Measurements from ENCODE around the gene ZCCHC14.

ZCCHC14 gene

GRCh38 chr16:87461466-87461991, 31.3 kb downstream of the ZCCHC14 start:
- Histone ChIP-seq H3K36me3 (ENCODE audit: control insufficient read depth, insufficient read depth, low read length) (no peaks in the 10 kb centered on the region), H3K4me3 (replicated peaks; ENCODE audit: low read depth, low read length) (no peak overlapping the region), H3K27me3 (replicated peaks; ENCODE audit: control insufficient read depth, insufficient read depth, low read length) (no peaks in the 10 kb centered on the region; the same call in 1 of the 2 replicates)
- peak; percentile 28 for DNase-seq (ENCODE audit: extremely low read depth, insufficient read length)
- peak; percentile 67 for TF ChIP-seq CTCF (IDR thresholded peaks at IDR 0.05; ENCODE audit: insufficient read depth, low read length, poor library complexity, severe bottlenecking)

GRCh38 chr16:87460936-87461335, 31.9 kb downstream of the ZCCHC14 start:
- no peak overlapping the region for H3K4me3 ChIP-seq (replicated peaks; ENCODE audit: low read depth, low read length)
- no peak for TF ChIP-seq CTCF (IDR thresholded peaks at IDR 0.05; ENCODE audit: insufficient read depth, low read length, poor library complexity, severe bottlenecking)
- H3K36me3 ChIP-seq (ENCODE audit: control insufficient read depth, insufficient read depth, low read length) = no peaks in the 10 kb centered on the region
- DNase-seq (ENCODE audit: extremely low read depth, insufficient read length) = no peak
- no peaks in the 10 kb centered on the region; the same call in 1 of the 2 replicates for H3K27me3 ChIP-seq (replicated peaks; ENCODE audit: control insufficient read depth, insufficient read depth, low read length)

- DNase-seq (ENCODE audit: extremely low read depth, insufficient read length) = no peak
- no peaks in the 10 kb centered on the region; the same call in 1 of the 2 replicates for H3K27me3 ChIP-seq (replicated peaks; ENCODE audit: control insufficient read depth, insufficient read depth, low read length)
- H3K36me3 ChIP-seq (ENCODE audit: control insufficient read depth, insufficient read depth, low read length) = no peaks in the 10 kb centered on the region
- H3K4me3 ChIP-seq (replicated peaks; ENCODE audit: low read depth, low read length) = no peak overlapping the region
- TF ChIP-seq CTCF (IDR thresholded peaks at IDR 0.05; ENCODE audit: insufficient read depth, low read length, poor library complexity, severe bottlenecking) = no peak
Measured at GRCh38 chr16:87459833-87460232, 33.0 kb downstream of the ZCCHC14 start.

GRCh38 chr16:87459027-87459426, 33.8 kb downstream of the ZCCHC14 start:
- Histone ChIP-seq H3K27me3 (replicated peaks; ENCODE audit: control insufficient read depth, insufficient read depth, low read length) (no peaks in the 10 kb centered on the region; the same call in 1 of the 2 replicates), H3K4me3 (replicated peaks; ENCODE audit: low read depth, low read length) (no peak overlapping the region), H3K36me3 (ENCODE audit: control insufficient read depth, insufficient read depth, low read length) (no peaks in the 10 kb centered on the region)
- TF ChIP-seq CTCF (IDR thresholded peaks at IDR 0.05; ENCODE audit: insufficient read depth, low read length, poor library complexity, severe bottlenecking) = no peak
- DNase-seq (ENCODE audit: extremely low read depth, insufficient read length) = no peak

- no peak overlapping the region for H3K4me3 ChIP-seq (replicated peaks; ENCODE audit: low read depth, low read length)
- H3K36me3 ChIP-seq (ENCODE audit: control insufficient read depth, insufficient read depth, low read length) = no peaks in the 10 kb centered on the region
Measured at GRCh38 chr16:87458424-87458915, 34.4 kb downstream of the ZCCHC14 start.

More at GRCh38 chr16:87458424-87458915, 34.4 kb downstream of the ZCCHC14 start:
- no peaks in the 10 kb centered on the region; the same call in 1 of the 2 replicates for H3K27me3 ChIP-seq (replicated peaks; ENCODE audit: control insufficient read depth, insufficient read depth, low read length)
- no peak for DNase-seq (ENCODE audit: extremely low read depth, insufficient read length)
- TF ChIP-seq CTCF (IDR thresholded peaks at IDR 0.05; ENCODE audit: insufficient read depth, low read length, poor library complexity, severe bottlenecking) = no peak

All from GM06990 (cell line).